D721Med (cell line): Measurements from ENCODE around the gene PUS1.
"Not testable (repeated sequence)": the region's sequence is repeated elsewhere in the genome, so short reads cannot be mapped to it uniquely, and the experiment has no call there.

Experiments
- DNase-seq: peaks from one replicate; pipeline ENCODE4 v3.0.0; 2011; ENCODE audit warnings: low spot score; ENCODE audit not compliant: insufficient read length
- FAIRE-seq: peaks from 2 replicates; lab custom pipeline; 2011; peaks lifted over from hg19 to GRCh38; lab: Jason Lieb, UNC
- TF ChIP-seq, protein P1 (sequence below): IDR thresholded peaks from 2 replicates; pipeline ENCODE4 v1.5.1; 2012; ENCODE audit warnings: mild to moderate bottlenecking, control low read depth; ENCODE audit not compliant: insufficient read depth; ENCODE audit errors: missing control alignments

The PUS1 gene

DNA sequence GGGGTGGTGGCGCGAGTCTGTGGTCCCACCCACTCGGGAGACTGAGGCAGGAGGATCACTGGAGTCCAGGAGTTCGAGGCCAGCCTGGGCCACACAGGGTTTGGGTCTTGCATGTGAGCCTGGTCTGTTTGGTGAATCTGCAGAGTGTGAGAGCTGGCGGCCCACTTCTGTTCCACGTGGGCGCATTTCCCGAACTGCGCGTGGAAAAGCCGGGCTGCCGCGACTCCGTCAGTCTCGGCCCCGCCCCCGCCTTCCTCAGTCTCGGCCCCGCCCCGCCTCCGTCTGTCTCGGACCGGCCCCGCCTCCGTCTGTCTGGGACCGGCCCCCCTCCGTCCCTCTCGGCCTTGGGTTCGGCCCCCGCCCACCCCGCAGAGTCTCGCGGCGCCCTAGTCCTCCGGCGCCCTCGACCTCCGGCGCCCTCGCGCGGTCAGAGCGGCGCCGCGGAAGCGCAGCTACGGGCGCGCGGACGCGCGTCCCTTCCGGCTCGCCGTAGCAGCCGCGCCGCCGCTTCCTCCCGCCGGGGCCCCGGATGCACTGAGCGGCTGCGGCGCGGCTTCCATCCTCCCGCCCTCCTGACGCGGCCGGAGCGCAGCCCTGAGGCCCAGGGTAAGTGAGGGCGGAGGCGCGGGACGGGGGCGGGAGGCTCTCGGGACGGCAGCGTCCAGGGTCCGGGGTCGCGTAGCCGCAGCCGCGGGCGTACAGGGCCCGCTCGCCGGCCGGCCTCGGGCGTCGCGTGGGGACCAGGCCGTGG is 20.5 kb downstream of the PUS1 start, which contains the start of gene EP400:
TSS of gene EP400 (plus strand) at position 512 of the 751 bp plus-strand sequence. CDS start 10,678 bp downstream, outside the sequence.
- FAIRE-seq = no peak

DNA sequence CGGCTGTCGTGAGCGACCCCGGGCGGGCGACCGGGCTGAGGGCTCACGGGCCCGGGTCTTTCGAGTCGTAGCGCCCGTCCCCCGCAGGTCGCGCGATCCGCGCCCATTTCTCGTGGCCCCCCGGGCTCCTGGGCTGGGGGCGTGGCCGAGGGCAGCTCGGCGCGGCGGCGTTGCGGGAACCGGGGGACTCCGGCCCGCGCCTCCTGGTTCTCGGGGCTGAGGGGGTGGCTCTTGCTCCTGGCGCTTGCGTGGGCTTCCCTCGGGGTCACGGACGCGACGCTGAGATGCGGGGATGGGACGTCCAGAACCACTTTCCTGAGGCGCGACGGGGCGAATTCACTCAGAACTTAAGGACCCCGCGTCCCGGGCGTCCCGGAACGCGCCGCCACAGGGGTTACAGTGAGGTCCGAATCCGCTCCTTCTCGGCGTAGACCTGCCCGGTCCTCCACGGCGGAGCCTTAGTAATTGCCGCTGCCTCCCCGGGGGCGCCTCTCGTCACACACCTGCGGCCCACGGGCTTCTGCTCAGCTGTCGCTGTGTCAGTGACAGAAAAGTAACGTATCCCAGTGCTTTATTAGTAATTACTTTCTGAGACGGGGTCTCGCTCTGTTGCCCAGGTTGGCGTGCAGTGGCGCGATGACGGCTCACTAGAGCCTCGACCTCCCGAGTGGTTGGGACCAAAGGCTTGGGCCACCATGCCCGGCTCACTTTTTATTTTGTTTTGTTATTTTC is 21.3 kb downstream of the PUS1 start:
- no peak for DNase-seq
- FAIRE-seq = no peak
- TF ChIP-seq, protein P1, sequence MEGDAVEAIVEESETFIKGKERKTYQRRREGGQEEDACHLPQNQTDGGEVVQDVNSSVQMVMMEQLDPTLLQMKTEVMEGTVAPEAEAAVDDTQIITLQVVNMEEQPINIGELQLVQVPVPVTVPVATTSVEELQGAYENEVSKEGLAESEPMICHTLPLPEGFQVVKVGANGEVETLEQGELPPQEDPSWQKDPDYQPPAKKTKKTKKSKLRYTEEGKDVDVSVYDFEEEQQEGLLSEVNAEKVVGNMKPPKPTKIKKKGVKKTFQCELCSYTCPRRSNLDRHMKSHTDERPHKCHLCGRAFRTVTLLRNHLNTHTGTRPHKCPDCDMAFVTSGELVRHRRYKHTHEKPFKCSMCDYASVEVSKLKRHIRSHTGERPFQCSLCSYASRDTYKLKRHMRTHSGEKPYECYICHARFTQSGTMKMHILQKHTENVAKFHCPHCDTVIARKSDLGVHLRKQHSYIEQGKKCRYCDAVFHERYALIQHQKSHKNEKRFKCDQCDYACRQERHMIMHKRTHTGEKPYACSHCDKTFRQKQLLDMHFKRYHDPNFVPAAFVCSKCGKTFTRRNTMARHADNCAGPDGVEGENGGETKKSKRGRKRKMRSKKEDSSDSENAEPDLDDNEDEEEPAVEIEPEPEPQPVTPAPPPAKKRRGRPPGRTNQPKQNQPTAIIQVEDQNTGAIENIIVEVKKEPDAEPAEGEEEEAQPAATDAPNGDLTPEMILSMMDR = no peak

More for the DNA sequence above, 20.5 kb downstream of the PUS1 start, which contains the start of gene EP400:
- TF ChIP-seq, protein P1 = peak; percentile 50
- DNase-seq = peak; percentile 81

DNA sequence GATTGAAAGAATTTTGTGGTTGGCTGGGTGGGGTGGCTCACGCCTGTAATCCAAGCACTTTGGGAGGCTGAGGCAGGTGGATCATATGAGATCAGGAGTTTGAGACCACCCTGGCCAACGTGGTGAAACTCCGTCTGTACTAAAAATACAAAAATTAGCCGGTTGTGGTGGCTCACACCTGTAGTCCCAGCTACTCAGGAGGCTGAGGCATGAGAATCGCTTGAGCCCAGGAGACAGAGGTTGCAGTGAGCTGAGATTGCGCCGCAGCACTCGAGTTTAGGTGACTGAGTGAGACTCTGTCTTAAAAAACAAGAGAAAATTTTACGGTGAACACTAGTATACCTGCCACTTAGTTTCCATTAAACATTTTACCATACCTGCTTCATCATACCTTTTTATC is 24.7 kb downstream of the PUS1 start:
- not testable (repeated sequence) for FAIRE-seq, DNase-seq

DNA sequence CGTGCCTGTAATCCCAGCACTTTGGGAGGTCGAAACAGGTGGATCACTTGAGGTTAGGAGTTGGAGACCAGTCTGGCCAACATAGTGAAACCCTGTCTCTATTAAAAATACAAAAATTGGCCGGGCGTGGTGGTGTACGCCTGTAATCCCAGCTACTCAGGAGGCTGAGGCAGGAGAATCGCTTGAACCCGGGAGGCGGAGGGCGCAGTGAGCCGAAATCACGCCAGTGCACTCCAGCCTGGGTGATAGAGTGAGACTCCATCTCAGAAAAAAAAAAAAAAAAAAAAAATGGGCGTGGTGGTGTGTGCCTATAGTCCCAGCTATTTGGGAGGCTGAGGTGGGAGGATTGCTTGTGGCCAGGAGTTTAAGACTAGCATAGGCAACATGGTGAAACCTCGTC is 25.4 kb downstream of the PUS1 start:
- FAIRE-seq, DNase-seq: not testable (repeated sequence)

DNA sequence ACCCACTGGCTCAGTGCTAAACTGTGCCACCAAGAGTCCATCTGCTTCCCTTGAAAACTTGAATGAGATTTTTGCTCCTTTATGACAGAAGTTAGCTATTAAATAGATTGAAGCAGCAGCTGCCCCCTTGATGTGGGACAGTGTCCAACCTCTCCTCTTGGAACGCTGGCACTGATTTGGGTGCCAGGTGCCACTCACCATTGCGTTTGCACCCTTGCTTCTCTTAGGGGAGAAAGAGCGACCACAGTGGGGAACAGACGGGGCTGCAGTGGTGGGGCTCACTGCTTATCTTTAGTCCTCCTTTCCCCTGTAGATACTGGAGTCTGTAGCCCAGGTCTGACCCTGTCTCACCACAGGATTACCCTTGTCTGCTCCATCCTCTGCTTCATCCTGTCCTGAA is 30.0 kb downstream of the PUS1 start:
- FAIRE-seq = no peak
- TF ChIP-seq, protein P1 = no peak

GRCh38 chr12:131959641-131960589 is 30.8 kb downstream of the PUS1 start:
- DNase-seq (no peak), FAIRE-seq (no peak)
- TF ChIP-seq, protein P1 = no peak

More for the DNA sequence above, 30.0 kb downstream of the PUS1 start:
- no peak for DNase-seq

DNA sequence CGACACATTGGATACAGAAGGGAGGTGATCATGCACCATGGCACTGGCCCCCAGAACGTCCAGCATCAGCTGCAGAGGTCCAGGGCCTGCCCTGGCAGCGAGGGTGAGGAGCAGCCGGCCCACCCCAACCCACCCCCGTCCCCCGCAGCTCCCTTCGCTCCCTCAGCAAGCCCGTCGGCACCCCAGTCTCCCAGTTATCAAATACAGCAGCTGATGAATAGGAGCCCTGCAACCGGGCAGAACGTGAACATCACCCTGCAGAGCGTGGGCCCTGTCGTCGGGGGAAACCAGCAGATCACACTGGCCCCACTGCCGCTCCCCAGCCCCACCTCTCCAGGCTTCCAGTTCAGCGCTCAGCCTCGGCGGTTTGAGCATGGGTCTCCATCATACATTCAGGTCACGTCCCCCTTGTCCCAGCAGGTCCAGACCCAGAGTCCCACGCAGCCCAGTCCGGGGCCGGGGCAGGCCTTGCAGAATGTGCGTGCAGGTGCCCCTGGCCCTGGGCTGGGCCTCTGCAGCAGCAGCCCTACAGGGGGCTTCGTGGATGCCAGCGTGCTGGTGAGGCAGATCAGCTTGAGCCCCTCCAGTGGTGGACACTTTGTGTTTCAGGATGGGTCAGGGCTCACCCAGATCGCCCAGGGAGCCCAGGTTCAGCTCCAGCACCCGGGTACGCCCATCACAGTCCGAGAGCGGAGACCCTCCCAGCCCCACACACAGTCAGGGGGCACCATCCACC is 31.7 kb downstream of the PUS1 start:
- DNase-seq, FAIRE-seq: not testable (repeated sequence)

- not testable (repeated sequence) for DNase-seq, FAIRE-seq
Observed at GRCh38 chr12:131961328-131961727, 32.3 kb downstream of the PUS1 start.
